ENCODE results near the gene GRAMD2A.

GRAMD2A gene

DNA sequence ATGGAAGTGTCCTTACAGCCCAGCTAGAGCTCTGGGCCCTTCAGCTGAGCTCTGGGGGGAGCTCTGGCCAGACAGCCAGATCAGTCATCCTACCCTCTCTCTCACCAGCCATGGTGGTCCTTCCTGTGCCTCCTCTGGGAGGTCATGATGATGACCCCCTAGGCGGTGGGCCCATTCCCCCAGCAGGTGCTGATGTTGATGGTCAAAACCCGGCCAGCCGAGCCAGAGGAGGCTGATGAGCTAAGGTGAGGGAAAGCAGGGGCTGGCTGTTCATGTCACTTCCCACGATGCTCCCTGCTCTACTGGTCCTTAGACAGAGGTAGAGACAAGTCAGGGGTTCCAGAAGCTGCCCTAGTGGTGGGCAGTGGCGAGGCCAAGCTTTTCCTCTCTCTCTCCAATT lies 35.0 kb downstream of the GRAMD2A start:
- POLR2A ChIA-PET, result no interaction called here
- DNase-seq (ENCODE audit: extremely low spot score), result no peak
- CTCF ChIA-PET, result interaction anchor here (1.4 to 2.4 kb wide), 2 partner anchors 362 to 419 kb away, joined by 4 to 10 read pairs; no protein-coding TSS in a partner anchor
- TF ChIP-seq, protein P1, sequence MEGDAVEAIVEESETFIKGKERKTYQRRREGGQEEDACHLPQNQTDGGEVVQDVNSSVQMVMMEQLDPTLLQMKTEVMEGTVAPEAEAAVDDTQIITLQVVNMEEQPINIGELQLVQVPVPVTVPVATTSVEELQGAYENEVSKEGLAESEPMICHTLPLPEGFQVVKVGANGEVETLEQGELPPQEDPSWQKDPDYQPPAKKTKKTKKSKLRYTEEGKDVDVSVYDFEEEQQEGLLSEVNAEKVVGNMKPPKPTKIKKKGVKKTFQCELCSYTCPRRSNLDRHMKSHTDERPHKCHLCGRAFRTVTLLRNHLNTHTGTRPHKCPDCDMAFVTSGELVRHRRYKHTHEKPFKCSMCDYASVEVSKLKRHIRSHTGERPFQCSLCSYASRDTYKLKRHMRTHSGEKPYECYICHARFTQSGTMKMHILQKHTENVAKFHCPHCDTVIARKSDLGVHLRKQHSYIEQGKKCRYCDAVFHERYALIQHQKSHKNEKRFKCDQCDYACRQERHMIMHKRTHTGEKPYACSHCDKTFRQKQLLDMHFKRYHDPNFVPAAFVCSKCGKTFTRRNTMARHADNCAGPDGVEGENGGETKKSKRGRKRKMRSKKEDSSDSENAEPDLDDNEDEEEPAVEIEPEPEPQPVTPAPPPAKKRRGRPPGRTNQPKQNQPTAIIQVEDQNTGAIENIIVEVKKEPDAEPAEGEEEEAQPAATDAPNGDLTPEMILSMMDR (IDR thresholded peaks at IDR 0.05; ENCODE audit: control extremely low read depth, extremely low read depth, low read depth, missing control alignments), result no peak

DNA sequence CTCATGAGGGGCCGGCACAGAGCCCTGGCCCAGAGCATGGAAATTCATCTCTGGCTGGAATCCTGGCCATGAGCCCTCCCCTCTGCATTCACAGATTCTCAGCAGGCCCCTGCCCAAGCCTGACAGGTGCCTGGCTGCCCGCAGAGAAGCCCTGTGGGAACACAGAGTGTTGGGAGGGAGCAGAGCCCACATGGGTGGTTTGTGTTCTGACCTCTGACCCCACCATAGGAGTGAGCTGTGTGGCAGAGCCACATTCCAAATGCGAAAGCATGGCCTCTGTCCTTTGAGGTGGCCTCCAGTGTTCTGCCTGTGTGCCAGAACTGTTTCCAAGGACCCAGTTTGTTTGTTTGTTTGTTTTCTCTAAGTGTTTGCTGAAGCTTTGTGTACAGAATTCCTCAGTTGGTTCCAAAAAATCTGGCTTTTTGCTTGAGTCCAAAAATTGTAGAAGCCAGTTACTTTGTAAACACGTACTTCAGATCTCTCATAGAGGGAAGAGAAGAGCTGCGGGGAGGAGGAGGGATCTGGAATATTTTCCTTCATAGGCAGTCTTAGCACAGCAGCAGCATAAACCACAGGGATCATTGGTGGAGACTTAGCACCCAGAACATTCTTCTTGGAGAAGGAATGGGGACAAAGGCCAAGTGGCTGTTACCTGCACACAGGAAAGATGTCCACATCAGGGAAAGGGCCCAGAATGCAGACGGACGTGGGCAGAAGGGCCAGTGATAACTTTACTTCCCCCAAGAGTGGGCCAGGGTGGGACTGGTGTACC lies 36.0 kb downstream of the GRAMD2A start:
- no peak for DNase-seq (ENCODE audit: extremely low spot score)
- TF ChIP-seq, protein P1 (IDR thresholded peaks at IDR 0.05; ENCODE audit: control extremely low read depth, extremely low read depth, low read depth, missing control alignments), result no peak
- ChIA-PET CTCF (interaction anchor here (2.4 kb wide), 1 partner anchor 418 kb away, joined by 10 read pairs; no protein-coding TSS in a partner anchor), POLR2A (no interaction called here)

DNA sequence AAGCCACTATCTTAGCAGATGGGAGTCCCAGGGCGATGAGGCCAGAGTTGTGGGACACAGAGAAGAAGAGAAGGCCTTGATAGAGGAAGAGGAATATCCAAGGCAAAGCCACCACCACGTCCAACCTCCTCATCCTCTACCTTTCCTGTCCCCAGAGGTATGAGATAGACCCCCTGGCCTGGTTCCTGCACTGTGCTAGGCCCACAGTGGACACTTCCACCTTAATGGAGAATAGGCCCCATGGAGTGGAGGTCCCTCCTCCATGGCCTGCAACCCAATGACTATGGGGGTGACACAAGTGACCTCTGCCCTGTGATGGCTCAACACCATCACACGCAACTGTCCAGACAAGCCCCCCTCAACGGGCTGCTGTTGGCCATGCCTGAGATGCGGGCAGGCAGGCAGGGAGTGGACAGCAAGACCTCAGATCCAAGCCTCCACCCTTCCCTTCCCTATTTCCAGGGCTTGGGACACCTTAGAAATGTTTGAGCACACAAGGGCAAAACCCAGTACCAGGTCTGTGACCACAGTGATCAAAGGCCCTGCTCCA lies 36.8 kb downstream of the GRAMD2A start:
- TF ChIP-seq, protein P1 (IDR thresholded peaks at IDR 0.05; ENCODE audit: control extremely low read depth, extremely low read depth, low read depth, missing control alignments), result no peak
- ChIA-PET POLR2A (no interaction called here), CTCF (no interaction called here)
- no peak for DNase-seq (ENCODE audit: extremely low spot score)

DNA sequence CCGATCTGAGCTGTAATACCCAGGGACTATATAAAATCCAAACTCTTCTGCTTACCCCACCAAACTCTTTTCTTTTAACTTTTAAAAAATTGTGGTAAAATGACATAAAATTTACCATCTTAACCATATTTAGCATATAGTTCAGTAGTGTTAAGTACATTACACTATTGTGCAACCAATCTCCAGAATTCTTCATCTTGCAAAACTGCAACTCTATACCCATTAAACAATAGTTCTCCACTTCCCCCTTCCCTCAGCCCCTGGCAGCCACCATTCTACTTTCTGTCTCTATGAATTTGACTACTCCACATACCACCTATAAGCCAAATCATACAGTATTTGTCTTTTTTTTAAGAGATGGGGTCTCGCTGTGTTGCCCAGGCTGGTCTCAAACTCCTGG lies 40.7 kb downstream of the GRAMD2A start:
- DNase-seq (ENCODE audit: extremely low spot score), result no peak
- TF ChIP-seq, protein P1 (IDR thresholded peaks at IDR 0.05; ENCODE audit: control extremely low read depth, extremely low read depth, low read depth, missing control alignments), result no peak
- ChIA-PET CTCF (interaction anchor here (0.9 to 3.0 kb wide), 31 partner anchors 8 to 415 kb away, joined by 3 to 48 read pairs (median 6); no protein-coding TSS in a partner anchor), POLR2A (no interaction called here)

DNA sequence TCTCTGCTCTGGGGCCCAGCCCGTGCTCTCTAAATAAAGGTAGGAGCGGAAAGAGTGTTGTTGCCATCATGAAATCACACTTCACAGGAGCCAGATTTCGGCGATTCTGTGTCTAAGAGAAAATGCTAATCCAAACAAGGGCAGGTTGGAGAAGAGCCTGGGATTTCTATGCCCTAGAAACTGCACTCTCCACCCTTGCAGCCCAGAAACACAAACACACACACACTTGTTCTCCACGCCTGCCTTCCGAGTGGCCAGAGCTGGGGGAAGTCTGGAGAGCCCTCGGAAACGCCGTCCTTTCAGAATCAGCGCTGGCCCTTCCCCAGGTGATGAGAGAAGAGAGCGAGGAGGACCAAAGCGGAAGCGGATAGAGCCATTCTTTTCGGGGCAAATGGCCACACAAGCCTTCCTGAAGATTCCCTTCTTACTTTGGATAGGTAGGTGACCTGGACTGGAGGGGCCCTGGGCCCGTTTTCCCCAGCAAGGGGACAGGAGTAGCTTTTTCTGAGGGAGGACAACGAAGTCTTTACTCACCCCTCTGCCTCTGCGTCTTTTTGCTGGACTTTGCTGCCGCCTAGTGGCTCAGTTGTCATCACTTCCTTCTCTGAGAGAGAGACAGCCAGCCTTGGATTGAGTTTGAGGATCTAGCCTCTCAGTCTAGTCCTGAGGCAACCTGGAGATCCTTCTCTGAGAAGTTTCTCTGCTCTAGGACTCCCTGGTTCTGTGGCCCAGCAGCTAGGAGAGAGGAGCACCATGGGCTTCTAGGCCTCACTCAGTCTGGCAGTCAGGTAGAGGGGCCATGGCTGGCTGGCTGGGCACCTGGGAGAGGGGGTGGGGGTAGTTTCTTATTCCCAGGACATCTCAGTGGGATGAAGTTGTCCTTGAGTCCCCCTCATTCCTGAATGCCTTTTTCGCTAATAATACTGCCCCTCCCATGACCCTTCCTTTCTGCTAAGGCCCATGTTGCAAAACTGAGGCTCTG lies 41.7 kb downstream of the GRAMD2A start:
- POLR2A ChIA-PET, result no interaction called here
- TF ChIP-seq, protein P1 (IDR thresholded peaks at IDR 0.05; ENCODE audit: control extremely low read depth, extremely low read depth, low read depth, missing control alignments), result peak; percentile 93
- peak; percentile 79 for DNase-seq (ENCODE audit: extremely low spot score)
- CTCF ChIA-PET, result interaction anchor here (0.7 to 3.0 kb wide), 55 partner anchors 9 to 503 kb away, joined by 3 to 48 read pairs (median 4); no protein-coding TSS in a partner anchor

Data from GM10248 (cell line).